Omental fat pad (tissue), 4 donors: ENCODE results near the gene PTPRC. TPM values are rescaled to one million over a fixed set of nuclear protein-coding genes. Genes with fewer than 3 reads are reported as not detected.

Experiments
- ATAC-seq: fragments of 150-250 bp; one replicate; pipeline ENCODE4 v1.9.1; 2016; ENCODE audit warnings: mild to moderate bottlenecking, moderate library complexity; ENCODE audit not compliant: low FRiP score
- DNase-seq: peaks from one replicate; pipeline ENCODE4 v3.0.0-alpha.2; 2019; ENCODE audit warnings: low spot score
- CTCF ChIP-seq, 3 donors: fragments of 450-650 bp; IDR thresholded peaks; one replicate each; pipeline ENCODE4 v1.5.1; 2016 to 2017; ENCODE audit warnings: antibody characterized with exemption in 3 of 3, mild to moderate bottlenecking in 3 of 3, moderate library complexity in 2 of 3
- total RNA-seq, 4 donors: library from RNA; depleted of rRNA; stranded (reverse); fragments of >200 nt; gene quantifications; one replicate each; pipeline ENCODE4 v1.1.0, GENCODE V29; 2016

Gene PTPRC
- 100 to 1,000 TPM in 1 of 4 donors, 10 to 100 TPM in 3; 36.5 to 127 (median 67.1) TPM for total RNA-seq

- ATAC-seq (no peak), DNase-seq (no peak)
- TF ChIP-seq CTCF (IDR thresholded peaks at IDR 0.05): no peak
Observed at GRCh38 chr1:198638894-198639635, at the start of gene PTPRC. PTPRC (plus strand) TSS chr1:198639040; CDS start chr1:198639269, 229 bp downstream.

- TF ChIP-seq CTCF (IDR thresholded peaks at IDR 0.05): no peak
- ATAC-seq: no peak
Observed at GRCh38 chr1:198590454-198590853, 48.4 kb upstream of the PTPRC start.

GRCh38 chr1:198595765-198596164 lies 43.1 kb upstream of the PTPRC start:
- no peak for DNase-seq
- no peak for TF ChIP-seq CTCF (IDR thresholded peaks at IDR 0.05)
- no peak for ATAC-seq

More at GRCh38 chr1:198590454-198590853, 48.4 kb upstream of the PTPRC start:
- no peak for DNase-seq

GRCh38 chr1:198597690-198598430 lies 41.0 kb upstream of the PTPRC start:
- no peak for TF ChIP-seq CTCF (IDR thresholded peaks at IDR 0.05)
- no peak for DNase-seq
- ATAC-seq: no peak

GRCh38 chr1:198598796-198599321 lies 40.0 kb upstream of the PTPRC start:
- ATAC-seq: no peak
- no peak for DNase-seq
- no peak for TF ChIP-seq CTCF (IDR thresholded peaks at IDR 0.05)

- no peak for ATAC-seq
Observed at GRCh38 chr1:198599749-198600148, 39.1 kb upstream of the PTPRC start.

More at GRCh38 chr1:198599749-198600148, 39.1 kb upstream of the PTPRC start:
- TF ChIP-seq CTCF (IDR thresholded peaks at IDR 0.05): no peak
- DNase-seq: no peak
